HL-60 (cell line): ENCODE results near the gene IMP4.

ENCODE experiments used
- DNase-seq, 2 experiments: peaks; one replicate each; pipeline ENCODE4 v3.0.0-alpha.2; 2010 to 2020; ENCODE audit warnings: low read depth in 1 of 2, low spot score in 1 of 2
- H3K27ac ChIP-seq: fragments of 250-450 bp; sonication (Bioruptor Pico); replicated peaks from 2 replicates; pipeline ENCODE4 v1.5.1; 2020; ENCODE audit warnings: mild to moderate bottlenecking, moderate library complexity
- H3K27me3 ChIP-seq: fragments of 250-450 bp; sonication (Bioruptor Pico); 2 replicates; pipeline ENCODE4 v1.5.1; 2021; ENCODE audit warnings: mild to moderate bottlenecking, moderate library complexity; ENCODE audit not compliant: insufficient read depth, poor library complexity, severe bottlenecking
- H3K4me3 ChIP-seq: replicated peaks from 2 replicates; pipeline ENCODE4 v1.5.1; 2011; ENCODE audit warnings: mild to moderate bottlenecking, control low read depth, low read length; ENCODE audit not compliant: insufficient read depth
- GABPA ChIP-seq: IDR thresholded peaks from 2 replicates; pipeline ENCODE4 v1.6.1; 2012; ENCODE audit warnings: low read depth
- POLR2AphosphoS5 ChIP-seq: IDR thresholded peaks from 2 replicates; pipeline ENCODE4 v1.6.1; 2012; ENCODE audit warnings: low read depth
- SPI1 ChIP-seq: IDR thresholded peaks from 2 replicates; pipeline ENCODE4 v1.6.1; 2012; ENCODE audit warnings: low read depth, mild to moderate bottlenecking, borderline replicate concordance
- TF ChIP-seq, protein P1 (sequence below): IDR thresholded peaks from 2 replicates; pipeline ENCODE4 v1.6.1; 2012; ENCODE audit warnings: low read depth; ENCODE audit not compliant: insufficient replicate concordance
- TF ChIP-seq, protein P2 (sequence below): IDR thresholded peaks from one replicate; pipeline ENCODE4 v1.5.1; 2011; ENCODE audit warnings: low read length, control low read depth, inconsistent platforms; ENCODE audit not compliant: insufficient read depth

IMP4 gene

DNA sequence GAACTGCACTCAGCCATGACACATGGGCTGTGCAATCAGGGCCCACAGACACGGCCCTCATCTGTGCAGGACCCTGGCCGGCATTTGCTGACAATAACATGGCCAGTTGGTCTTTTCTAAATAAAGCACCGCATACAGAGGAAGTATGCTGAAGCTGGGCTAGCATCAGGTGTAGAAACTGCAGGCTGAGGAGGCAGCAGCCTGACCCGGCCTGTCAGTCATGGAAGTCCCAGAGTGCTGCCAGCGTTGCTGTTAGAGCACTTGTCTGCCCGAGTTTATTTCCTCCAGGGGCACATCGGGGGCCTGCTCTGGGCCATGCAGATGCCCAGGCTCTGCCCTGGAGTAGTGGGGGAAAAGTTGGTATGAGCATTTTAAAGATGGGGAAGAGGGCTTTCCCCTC lies 9.0 kb downstream of the IMP4 start:
- Histone ChIP-seq H3K4me3 (no peak overlapping the region), H3K27ac (no peak overlapping the region), H3K27me3 (no peaks in the 10 kb centered on the region)
- TF ChIP-seq, protein P1, sequence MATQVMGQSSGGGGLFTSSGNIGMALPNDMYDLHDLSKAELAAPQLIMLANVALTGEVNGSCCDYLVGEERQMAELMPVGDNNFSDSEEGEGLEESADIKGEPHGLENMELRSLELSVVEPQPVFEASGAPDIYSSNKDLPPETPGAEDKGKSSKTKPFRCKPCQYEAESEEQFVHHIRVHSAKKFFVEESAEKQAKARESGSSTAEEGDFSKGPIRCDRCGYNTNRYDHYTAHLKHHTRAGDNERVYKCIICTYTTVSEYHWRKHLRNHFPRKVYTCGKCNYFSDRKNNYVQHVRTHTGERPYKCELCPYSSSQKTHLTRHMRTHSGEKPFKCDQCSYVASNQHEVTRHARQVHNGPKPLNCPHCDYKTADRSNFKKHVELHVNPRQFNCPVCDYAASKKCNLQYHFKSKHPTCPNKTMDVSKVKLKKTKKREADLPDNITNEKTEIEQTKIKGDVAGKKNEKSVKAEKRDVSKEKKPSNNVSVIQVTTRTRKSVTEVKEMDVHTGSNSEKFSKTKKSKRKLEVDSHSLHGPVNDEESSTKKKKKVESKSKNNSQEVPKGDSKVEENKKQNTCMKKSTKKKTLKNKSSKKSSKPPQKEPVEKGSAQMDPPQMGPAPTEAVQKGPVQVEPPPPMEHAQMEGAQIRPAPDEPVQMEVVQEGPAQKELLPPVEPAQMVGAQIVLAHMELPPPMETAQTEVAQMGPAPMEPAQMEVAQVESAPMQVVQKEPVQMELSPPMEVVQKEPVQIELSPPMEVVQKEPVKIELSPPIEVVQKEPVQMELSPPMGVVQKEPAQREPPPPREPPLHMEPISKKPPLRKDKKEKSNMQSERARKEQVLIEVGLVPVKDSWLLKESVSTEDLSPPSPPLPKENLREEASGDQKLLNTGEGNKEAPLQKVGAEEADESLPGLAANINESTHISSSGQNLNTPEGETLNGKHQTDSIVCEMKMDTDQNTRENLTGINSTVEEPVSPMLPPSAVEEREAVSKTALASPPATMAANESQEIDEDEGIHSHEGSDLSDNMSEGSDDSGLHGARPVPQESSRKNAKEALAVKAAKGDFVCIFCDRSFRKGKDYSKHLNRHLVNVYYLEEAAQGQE = no peak
- DNase-seq = no peak

DNA sequence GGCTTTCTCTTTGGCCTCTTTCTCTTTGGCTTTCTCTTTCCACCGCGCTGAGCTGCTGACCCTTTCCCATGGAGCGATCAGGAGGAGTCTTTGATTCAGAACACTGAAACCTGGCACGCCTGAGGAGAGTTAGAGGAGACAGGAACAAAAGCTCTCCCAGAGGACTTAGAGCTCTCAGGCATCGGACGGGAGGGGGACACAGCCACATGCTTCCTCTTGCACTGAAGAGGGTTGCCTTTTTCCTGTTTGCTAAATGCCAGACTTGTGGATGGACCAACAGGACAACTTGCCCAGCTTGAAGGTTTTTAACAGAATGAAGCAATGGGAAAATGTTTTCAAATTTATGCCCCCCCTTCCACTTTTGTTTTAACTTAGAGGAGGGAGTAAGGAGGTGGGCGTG lies 9.5 kb downstream of the IMP4 start:
- TF ChIP-seq GABPA (no peak), SPI1 (no peak), POLR2AphosphoS5 (no peak)
- TF ChIP-seq, protein P1 = no peak
- TF ChIP-seq, protein P2, sequence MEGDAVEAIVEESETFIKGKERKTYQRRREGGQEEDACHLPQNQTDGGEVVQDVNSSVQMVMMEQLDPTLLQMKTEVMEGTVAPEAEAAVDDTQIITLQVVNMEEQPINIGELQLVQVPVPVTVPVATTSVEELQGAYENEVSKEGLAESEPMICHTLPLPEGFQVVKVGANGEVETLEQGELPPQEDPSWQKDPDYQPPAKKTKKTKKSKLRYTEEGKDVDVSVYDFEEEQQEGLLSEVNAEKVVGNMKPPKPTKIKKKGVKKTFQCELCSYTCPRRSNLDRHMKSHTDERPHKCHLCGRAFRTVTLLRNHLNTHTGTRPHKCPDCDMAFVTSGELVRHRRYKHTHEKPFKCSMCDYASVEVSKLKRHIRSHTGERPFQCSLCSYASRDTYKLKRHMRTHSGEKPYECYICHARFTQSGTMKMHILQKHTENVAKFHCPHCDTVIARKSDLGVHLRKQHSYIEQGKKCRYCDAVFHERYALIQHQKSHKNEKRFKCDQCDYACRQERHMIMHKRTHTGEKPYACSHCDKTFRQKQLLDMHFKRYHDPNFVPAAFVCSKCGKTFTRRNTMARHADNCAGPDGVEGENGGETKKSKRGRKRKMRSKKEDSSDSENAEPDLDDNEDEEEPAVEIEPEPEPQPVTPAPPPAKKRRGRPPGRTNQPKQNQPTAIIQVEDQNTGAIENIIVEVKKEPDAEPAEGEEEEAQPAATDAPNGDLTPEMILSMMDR = no peak
- peak in 1 of 2 experiments; percentile 39 for DNase-seq
- H3K4me3 ChIP-seq = no peak overlapping the region

DNA sequence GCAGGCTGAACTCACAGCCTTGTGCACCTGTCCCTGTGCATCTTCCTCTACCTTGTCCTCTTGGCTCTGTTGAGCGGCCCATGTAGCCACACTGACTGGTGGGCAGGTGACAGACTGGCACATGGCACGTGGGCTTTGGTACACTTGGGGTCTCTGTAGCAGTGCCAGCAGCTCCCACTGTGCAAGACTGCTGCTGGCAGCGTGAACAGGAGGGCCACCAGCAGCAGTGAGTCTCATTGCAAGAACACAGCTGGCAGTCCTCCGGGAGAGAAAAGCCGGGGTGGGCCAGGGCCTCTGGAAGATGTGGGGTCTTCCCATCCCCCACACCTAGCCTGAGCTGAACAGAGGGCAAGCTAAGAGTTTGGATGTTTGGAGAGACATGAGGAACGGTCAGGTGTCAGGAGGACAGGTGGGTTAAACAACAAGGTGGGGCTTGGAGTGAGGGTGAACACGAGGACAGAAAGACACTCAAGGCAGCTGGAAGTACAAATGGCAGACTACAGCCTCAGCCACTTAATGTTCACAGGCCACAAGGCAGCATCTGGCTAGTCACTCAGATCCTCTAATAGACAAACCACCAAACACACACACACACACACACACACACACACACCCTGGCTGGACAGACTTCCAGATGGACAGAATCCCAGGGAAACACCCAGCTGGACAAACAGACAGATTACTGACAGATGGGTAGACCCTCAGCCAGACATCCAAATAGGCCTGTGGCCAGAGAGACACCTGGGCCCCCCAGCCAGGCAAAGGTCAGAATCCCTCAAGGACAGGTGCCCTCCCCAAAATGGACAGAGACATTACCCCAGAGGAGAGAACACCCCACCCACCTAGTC lies 10.8 kb downstream of the IMP4 start:
- H3K27ac ChIP-seq = no peak overlapping the region
- H3K4me3 ChIP-seq = no peak overlapping the region
- no peak for DNase-seq
- TF ChIP-seq, protein P1 = no peak
- TF ChIP-seq GABPA = no peak
- no peak for TF ChIP-seq POLR2AphosphoS5
- TF ChIP-seq, protein P2 = no peak
- no peak for TF ChIP-seq SPI1
- no peaks in the 10 kb centered on the region for H3K27me3 ChIP-seq

More for the DNA sequence above, 9.5 kb downstream of the IMP4 start:
- H3K27me3 ChIP-seq = no peaks in the 10 kb centered on the region
- H3K27ac ChIP-seq = 0 out of 2 replicates have a peak overlapping the region, but pooled peaks have one; percentile 11
